Esophagus squamous epithelium (tissue), 5 donors: ENCODE results near the gene PRKCA. TPM values are rescaled to one million over a fixed set of nuclear protein-coding genes. Genes with fewer than 3 reads are reported as not detected.

ENCODE experiments used
- DNase-seq: peaks from one replicate; lab custom pipeline; 2025; lab: John Stamatoyannopoulos, UW
- H3K27ac ChIP-seq, 4 donors: fragments of 200-600 bp; sonication (generic); one replicate each; pipeline ENCODE4 v1.5.1; 2016 to 2019; ENCODE audit warnings: mild to moderate bottlenecking in 1 of 4
- H3K27me3 ChIP-seq, 4 donors: fragments of 200-600 bp; sonication (generic); 1 replicate in 3 of 4; 2 replicates in 1 of 4; pipeline versions ENCODE4 v1.5.1 to v1.6.0; 2017 to 2021; ENCODE audit warnings: antibody characterized with exemption in 1 of 4
- H3K36me3 ChIP-seq, 3 donors: fragments of 200-600 bp; sonication (generic); one replicate each; pipeline ENCODE4 v1.5.1; 2016 to 2019
- H3K4me1 ChIP-seq, 3 donors: fragments of 200-600 bp; sonication (generic); one replicate each; pipeline ENCODE4 v1.5.1; 2017 to 2019
- H3K4me3 ChIP-seq, 4 donors: fragments of 200-600 bp; sonication (generic); 1 replicate in 3 of 4; 2 replicates in 1 of 4; pipeline ENCODE4 v1.5.1; 2016 to 2019; ENCODE audit warnings: mild to moderate bottlenecking in 2 of 4, moderate library complexity in 1 of 4
- H3K9me3 ChIP-seq, 3 donors: fragments of 200-600 bp; sonication (generic); one replicate each; pipeline ENCODE4 v1.5.1; 2016 to 2019
- CTCF ChIP-seq, 6 experiments: fragments of 450-650 bp in 4 of 6; fragments of 200-600 bp in 2 of 6; sonication (generic) in 2 of 6; IDR thresholded peaks; one replicate each; pipeline ENCODE4 v1.5.1; 2016 to 2019; ENCODE audit warnings: antibody characterized with exemption in 6 of 6, mild to moderate bottlenecking in 4 of 6, moderate library complexity in 4 of 6
- POLR2A ChIP-seq, 4 donors: fragments of 450-650 bp; IDR thresholded peaks; one replicate each; pipeline ENCODE4 v1.6.1; 2017; ENCODE audit warnings: antibody characterized with exemption in 4 of 4, mild to moderate bottlenecking in 4 of 4, moderate library complexity in 3 of 4
- WGBS, 2 donors: methylation state at CpG; one replicate each; pipeline ENCODE4 v1.1.5; 2018; 5-methylcytosine and 5-hydroxymethylcytosine counted together
- intact Hi-C: fragments of 100-400 bp; cut with DNase I; formaldehyde crosslinking; loops from one replicate; pipeline ENCODE4 v1.15.0; 2022
- total RNA-seq, 4 donors: library from RNA; depleted of rRNA; stranded (reverse); fragments of >200 nt; gene quantifications; one replicate each; pipeline ENCODE4 v1.1.0, GENCODE V29; 2016
- donor health status: DM: yes; HTN: yes; CAD: no.

Gene PRKCA
- total RNA-seq, 4 donors from 2014 or later: 2.4 to 9.2 (median 4.2) TPM

DNA sequence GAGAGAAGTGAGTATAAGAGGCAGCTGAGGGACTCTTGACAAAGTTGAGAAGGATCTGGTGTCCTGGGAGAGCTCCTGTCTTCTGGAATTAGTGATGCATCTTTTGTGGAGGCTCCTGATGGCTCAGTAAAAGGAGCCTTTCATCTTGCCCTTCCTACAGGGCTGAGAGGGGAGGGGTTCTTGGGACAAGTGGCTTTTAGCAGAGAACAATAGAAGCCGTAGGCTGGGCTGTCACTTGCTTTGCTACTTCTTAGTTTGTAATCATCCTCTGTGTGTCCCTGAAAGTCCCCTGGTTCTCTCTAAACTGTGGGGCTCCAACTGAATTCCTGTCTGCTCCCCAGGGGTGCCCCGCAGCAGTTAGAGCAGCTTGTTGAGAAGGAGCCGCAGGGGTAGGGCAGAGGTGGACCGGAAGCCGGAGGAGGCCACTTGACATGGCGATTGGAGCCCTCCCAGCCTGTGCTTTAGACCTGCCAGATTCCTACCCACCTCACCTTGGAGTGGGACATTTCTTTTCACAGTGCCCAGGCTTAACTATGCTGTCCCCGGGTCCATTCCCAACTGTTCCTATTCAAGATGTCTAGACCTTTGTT is 85.1 kb downstream of the PRKCA start:
- no peak for TF ChIP-seq CTCF (IDR thresholded peaks at IDR 0.05)
- no peak for TF ChIP-seq POLR2A (IDR thresholded peaks at IDR 0.05)
- H3K36me3 ChIP-seq: no peaks in the 10 kb centered on the region
- H3K4me1 ChIP-seq: peaks cover 0 to 23% (median 0%) of the 10 kb centered on the region in 3 donors
- no peaks in the 10 kb centered on the region for H3K9me3 ChIP-seq
- H3K27me3 ChIP-seq: no peaks in the 10 kb centered on the region
- H3K27ac ChIP-seq: no peak overlapping the region
- intact Hi-C loops: no loop called here
- H3K4me3 ChIP-seq: no peak overlapping the region
- DNase-seq: no peak
- 33 to 85% methylated on average over 1 to 7 of the region's 7 CpGs for WGBS, 2 donors

GRCh38 chr17:66392783-66393437 is 90.5 kb downstream of the PRKCA start:
- H3K27me3 ChIP-seq: no peaks in the 10 kb centered on the region
- intact Hi-C loops: no loop called here
- H3K27ac ChIP-seq: no peak overlapping the region
- no peaks in the 10 kb centered on the region for H3K36me3 ChIP-seq
- TF ChIP-seq POLR2A (IDR thresholded peaks at IDR 0.05) (no peak), CTCF (IDR thresholded peaks at IDR 0.05) (no peak)
- no peak for DNase-seq
- no peak overlapping the region for H3K4me3 ChIP-seq
- no peaks in the 10 kb centered on the region for H3K4me1 ChIP-seq
- no peaks in the 10 kb centered on the region for H3K9me3 ChIP-seq
- WGBS, 2 donors: 80 to 83% methylated on average over 7 of the region's 7 CpGs

DNA sequence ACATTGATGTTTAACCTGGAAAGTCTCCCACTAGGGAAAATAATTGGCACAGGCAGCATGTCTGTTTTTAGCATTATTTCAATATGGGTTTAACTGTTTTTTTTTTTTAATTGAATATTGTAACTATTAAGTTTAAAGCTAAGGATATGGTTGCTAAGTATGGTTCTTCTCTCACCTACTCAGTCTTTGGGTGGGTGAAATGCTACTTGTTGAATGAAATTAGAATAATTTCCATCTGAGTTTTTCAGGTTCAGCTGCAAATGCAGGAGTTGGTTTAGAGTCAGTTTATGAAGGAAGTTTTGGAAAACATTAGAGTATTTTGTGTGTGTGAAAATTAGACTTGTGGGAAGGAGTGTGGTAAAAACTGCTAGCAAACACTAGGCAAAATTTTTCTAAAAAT is 93.5 kb downstream of the PRKCA start:
- H3K4me3 ChIP-seq: no peak overlapping the region
- TF ChIP-seq CTCF (IDR thresholded peaks at IDR 0.05): no peak
- TF ChIP-seq POLR2A (IDR thresholded peaks at IDR 0.05): no peak
- no peak overlapping the region for H3K27ac ChIP-seq
- intact Hi-C loops: loop anchor here (5.0 kb wide), 1 partner anchor 49 kb away; no protein-coding TSS in a partner anchor
- H3K36me3 ChIP-seq: no peaks in the 10 kb centered on the region
- no peak for DNase-seq
- no peaks in the 10 kb centered on the region for H3K4me1 ChIP-seq
- H3K9me3 ChIP-seq: no peaks in the 10 kb centered on the region
- H3K27me3 ChIP-seq: no peaks in the 10 kb centered on the region

- H3K36me3 ChIP-seq: no peaks in the 10 kb centered on the region
- 60 to 68% methylated on average over 3 of the region's 3 CpGs for WGBS, 2 donors
These were observed 95.1 kb downstream of the PRKCA start for GRCh38 chr17:66397486-66397885.

More at GRCh38 chr17:66397486-66397885, 95.1 kb downstream of the PRKCA start:
- DNase-seq: no peak
- Histone ChIP-seq H3K4me3 (no peak overlapping the region), H3K27ac (no peak overlapping the region), H3K4me1 (no peaks in the 10 kb centered on the region), H3K9me3 (no peaks in the 10 kb centered on the region), H3K27me3 (no peaks in the 10 kb centered on the region)
- TF ChIP-seq CTCF (IDR thresholded peaks at IDR 0.05) (no peak), POLR2A (IDR thresholded peaks at IDR 0.05) (no peak)
- intact Hi-C loops: loop anchor here (5.0 kb wide), 1 partner anchor 50 kb away; no protein-coding TSS in a partner anchor
